ENCODE results near the gene CEP128.

DNA sequence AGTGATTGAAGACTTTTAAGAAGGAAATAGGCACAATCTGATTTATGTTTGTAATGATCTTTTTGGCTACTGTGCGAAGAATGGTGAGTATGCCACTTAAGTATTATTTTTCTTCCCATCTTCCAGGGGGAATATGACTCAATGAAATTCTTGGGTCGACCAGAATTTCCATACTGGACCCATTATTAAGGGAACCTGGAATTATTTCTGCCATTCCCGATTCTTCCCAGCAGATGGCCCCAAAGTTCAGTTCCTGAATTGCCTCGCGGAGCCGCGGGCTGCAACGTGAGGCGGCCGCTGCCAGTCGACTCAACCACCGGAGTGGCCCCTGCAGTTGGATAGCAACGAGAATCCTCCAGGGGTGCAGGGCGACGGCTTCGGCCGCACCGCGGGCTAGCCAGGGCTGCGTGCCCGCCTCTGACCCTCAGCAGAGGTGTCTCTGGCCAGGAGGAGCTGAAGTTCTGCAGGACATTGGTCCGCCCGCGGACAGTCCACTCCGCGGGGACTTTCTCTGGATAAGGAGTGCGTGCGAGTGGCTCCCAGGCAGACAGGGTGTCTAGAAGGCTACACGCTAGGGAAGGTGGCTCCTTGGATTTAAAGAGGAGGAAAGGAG, 13.3 kb upstream of the CEP128 start:
- TF ChIP-seq, protein P1, sequence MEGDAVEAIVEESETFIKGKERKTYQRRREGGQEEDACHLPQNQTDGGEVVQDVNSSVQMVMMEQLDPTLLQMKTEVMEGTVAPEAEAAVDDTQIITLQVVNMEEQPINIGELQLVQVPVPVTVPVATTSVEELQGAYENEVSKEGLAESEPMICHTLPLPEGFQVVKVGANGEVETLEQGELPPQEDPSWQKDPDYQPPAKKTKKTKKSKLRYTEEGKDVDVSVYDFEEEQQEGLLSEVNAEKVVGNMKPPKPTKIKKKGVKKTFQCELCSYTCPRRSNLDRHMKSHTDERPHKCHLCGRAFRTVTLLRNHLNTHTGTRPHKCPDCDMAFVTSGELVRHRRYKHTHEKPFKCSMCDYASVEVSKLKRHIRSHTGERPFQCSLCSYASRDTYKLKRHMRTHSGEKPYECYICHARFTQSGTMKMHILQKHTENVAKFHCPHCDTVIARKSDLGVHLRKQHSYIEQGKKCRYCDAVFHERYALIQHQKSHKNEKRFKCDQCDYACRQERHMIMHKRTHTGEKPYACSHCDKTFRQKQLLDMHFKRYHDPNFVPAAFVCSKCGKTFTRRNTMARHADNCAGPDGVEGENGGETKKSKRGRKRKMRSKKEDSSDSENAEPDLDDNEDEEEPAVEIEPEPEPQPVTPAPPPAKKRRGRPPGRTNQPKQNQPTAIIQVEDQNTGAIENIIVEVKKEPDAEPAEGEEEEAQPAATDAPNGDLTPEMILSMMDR (IDR thresholded peaks at IDR 0.05) = peak; percentile 48 to 68 (median 66)
- TF ChIP-seq POLR2A (IDR thresholded peaks at IDR 0.05) = no peak
